GM19468 (cell line): ENCODE results near the gene PRICKLE2.

Experiments
- ATAC-seq: cut with Tn5 transposase; IDR thresholded peaks from one replicate; pipeline ENCODE4 v1.9.1; 2021; ENCODE audit warnings: mild to moderate bottlenecking, moderate library complexity, moderate number of reproducible peaks; ENCODE audit not compliant: unreplicated experiment; ENCODE audit errors: extremely low read depth

Gene PRICKLE2

GRCh38 chr3:64143409-64144130 lies 81.7 kb downstream of the PRICKLE2 start:
- no peak for ATAC-seq

DNA sequence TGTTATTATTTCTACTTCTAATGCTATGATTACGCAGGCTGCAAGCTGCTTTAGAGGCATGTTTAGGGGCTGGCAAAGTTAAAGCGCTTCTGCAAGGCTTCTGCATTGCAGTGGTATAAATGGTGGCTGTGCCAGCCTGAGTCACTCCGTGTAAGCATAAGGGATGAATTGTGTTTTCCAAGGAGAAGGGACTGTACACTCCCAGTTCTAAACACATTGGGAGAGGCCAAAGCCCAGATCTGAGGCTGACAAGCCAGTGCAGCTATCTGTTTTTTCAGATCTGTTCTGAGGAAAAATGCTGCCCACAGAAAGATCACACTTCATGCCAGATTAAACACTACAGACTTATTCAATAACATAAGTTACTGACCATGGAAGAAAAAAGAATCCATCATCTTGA lies 83.8 kb downstream of the PRICKLE2 start:
- no peak for ATAC-seq

DNA sequence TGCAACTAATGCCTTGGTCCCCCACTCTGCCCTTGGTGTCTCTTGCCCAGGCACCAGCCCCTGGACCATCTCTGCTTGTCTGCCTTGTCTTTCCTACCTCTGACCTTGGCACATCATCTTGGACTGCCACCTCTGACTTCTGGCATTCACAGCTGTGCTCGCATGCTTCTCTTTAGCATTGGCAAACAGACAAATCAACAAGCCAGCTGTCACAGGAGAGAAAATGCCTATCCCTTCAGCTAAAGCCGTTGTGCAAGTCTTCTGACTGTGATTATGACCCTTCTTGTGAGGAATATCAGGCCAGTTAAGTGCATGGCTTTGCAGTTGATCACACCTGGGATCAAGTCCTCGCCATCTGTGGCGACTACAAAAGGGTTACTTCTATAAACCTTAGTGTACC lies 84.6 kb downstream of the PRICKLE2 start:
- ATAC-seq, result no peak

- no peak for ATAC-seq
Observed at GRCh38 chr3:64138656-64139375, 86.5 kb downstream of the PRICKLE2 start.

- ATAC-seq, result no peak
Observed at GRCh38 chr3:64138046-64138445, 87.2 kb downstream of the PRICKLE2 start.

DNA sequence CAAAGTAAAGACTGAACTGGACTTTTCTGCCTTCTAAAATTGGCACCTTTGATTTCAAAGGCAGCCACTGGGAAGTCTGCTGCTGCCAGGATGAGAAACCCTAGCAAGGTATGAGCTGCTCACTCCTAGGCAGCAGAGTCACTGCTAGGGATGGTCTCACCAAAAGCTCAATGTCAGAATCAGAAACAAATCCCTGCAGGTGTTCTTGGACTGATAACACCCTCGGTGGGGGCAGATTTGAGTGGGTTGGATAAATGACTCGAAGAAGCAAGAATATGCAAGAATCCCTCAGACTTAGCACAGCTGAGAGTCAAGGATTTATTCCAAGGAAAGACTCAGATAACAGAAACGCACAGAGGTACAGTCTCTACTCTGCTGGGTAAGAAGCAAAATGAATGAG lies 90.4 kb downstream of the PRICKLE2 start:
- no peak for ATAC-seq

GRCh38 chr3:64133987-64134386 lies 91.3 kb downstream of the PRICKLE2 start:
- no peak for ATAC-seq

GRCh38 chr3:64133272-64133671 lies 92.0 kb downstream of the PRICKLE2 start:
- no peak for ATAC-seq

- ATAC-seq, result no peak
Observed at GRCh38 chr3:64131725-64132469, 93.4 kb downstream of the PRICKLE2 start.

- ATAC-seq, result no peak
Observed at GRCh38 chr3:64130436-64130835, 94.8 kb downstream of the PRICKLE2 start.

DNA sequence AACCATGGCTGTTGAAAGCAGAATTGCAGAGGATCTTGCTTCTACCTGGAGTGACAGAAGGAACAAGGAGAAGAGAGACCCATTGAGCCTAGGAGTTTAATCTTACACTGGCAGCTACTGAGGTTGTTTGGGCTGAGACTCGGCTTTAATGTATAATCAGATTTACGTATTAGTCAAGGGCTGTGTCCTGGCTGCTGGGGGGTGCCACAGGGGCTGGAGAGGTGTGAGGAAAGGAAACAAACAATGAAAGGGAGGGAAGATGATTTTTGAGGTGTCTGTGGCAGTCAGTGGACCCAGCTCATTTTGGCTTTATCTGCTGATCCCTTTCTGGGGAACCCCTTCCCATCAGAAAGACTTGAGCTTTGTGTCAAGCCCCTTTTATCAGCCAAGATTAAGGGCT lies 95.7 kb downstream of the PRICKLE2 start:
- ATAC-seq, result no peak

GRCh38 chr3:64129106-64129505 lies 96.2 kb downstream of the PRICKLE2 start:
- no peak for ATAC-seq

- no peak for ATAC-seq
Observed at GRCh38 chr3:64125561-64125960, 99.7 kb downstream of the PRICKLE2 start.

DNA sequence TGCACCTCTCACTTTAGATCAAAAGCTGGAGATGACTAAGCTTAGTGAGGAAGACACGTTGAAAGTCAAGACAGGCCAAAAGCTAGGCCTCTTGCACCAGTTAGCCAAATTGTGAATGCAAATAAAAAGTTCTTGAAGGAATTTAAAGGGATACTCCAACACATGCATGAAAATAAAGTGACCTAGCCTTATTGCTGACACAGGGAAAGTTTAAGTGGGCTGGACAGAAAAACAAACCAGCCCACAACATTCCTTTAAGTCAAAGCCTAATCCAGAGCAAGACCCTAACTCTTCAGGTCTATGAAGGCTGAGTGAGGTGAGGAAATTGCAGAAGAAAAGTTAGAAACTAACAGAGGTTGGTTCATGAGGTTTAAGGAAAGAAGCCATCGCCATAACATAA lies 101.3 kb downstream of the PRICKLE2 start:
- ATAC-seq, result no peak

GRCh38 chr3:64122476-64122875 lies 102.8 kb downstream of the PRICKLE2 start:
- no peak for ATAC-seq

DNA sequence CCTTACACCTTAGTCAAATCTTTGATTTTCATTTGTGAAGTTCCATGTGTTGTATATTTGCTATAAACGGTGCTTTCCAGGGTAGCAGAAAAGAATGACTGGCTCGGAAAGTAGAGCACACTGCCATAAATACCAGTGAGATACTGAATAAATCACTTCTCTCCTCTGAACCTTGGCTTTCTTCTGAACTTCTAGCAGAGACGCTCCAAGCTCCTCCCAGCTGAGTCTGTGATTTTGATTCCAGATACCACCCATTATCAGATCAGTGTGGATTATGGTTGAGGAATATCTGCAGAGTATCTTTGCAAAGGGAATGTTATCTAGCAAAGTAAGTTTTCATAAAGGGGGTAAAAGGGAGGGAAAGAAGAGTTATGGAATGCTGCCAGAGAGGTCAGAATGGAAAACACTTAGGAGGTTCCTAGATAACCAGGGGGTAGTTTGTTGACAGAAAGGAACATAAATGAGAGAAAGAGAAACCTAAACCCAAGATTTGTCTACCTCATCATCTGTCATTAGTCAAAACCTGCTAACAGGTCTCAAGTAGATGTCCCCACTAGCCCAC lies 103.4 kb downstream of the PRICKLE2 start:
- no peak for ATAC-seq

DNA sequence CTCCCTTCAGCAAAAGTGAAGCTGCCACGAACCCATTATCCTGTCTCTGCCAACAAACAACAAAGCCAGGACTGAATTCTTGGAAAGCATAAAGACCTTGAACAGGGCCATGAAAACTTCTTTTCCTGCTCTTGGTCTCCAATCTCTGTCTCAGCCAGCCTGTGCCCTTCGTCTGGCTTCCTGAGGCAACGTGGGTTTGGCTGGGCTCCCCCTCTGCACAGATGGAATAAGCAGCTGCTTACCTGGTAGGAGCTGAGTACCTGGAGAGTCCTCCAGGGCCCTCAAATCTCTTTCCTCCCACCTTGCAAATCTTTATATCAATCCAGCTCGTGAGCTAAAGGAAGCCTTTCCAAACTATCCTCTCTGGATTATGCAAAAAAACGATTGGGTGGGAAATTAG lies 104.4 kb downstream of the PRICKLE2 start:
- ATAC-seq, result no peak

DNA sequence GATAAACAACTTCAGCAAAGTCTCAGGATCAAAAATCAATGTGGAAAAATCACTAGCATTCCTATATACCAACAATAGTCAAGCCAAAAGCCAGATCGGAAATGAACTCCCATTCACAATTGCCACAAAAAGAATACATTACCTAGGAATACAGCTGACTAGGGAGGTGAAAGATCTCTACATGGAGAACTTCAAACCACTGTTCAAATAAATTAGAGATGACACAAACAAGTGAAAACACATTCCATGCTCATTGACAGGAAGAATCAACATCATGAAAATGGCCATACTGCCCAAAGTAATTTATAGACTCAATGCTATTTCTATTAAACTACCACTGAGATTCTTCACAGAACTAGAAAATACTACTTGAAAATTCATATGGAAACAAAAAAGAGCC lies 107.8 kb downstream of the PRICKLE2 start:
- no peak for ATAC-seq

DNA sequence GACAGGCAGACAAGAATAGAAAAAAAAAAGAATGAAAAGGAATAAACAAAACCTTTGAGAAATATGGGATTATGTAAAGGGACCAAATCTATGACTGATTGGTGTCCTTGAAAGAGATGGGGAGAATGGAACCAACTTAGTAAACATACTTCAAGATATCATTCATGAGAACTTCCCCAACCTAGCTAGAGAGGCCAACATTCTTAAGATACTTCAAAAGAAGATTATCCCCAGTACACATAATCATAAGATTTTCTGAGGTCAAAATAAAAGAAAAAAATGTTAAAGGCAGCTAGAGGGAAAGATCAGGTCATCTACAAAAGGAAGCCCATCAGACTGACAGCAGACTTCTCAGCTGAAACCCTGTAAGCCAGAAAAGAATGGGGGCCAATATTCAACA lies 110.6 kb downstream of the PRICKLE2 start:
- no peak for ATAC-seq

- ATAC-seq, result no peak
Observed at GRCh38 chr3:64111872-64112271, 113.4 kb downstream of the PRICKLE2 start.

DNA sequence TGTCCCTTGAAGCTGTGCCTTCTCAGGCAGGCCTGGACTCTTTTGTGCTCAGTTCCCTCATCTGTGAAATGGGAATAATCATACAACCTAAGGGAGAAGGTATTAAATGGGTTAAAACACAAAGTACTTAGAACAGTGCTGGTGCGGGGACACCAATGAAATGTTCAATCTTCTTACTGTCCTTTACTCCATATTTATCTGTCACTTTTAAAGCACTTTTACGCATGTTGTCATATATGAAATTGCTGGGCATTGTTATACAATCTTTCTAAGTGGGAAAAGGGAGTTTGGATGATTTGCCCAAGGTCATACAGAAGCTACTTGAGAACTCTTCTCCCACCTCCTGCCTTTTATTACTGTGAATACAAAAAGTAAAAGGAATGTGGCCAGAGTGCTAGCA lies 114.2 kb downstream of the PRICKLE2 start:
- ATAC-seq, result no peak
